Subcutaneous abdominal adipose tissue (tissue), 5 donors: ENCODE data around the gene RRAD.
A peak's percentile ranks its signal among the peaks of the same experiment; 100 is the strongest.

Source experiments
- H3K27ac ChIP-seq: one replicate; pipeline ENCODE4 v1.7.0; 2013; ENCODE audit warnings: low read depth, mild to moderate bottlenecking, inconsistent platforms, low read length, moderate library complexity
- H3K27me3 ChIP-seq, 5 donors: one replicate each; pipeline ENCODE4 v1.7.0; 2013; ENCODE audit warnings: low read length in 5 of 5, inconsistent platforms in 1 of 5; ENCODE audit not compliant: control insufficient read depth in 5 of 5, insufficient read depth in 4 of 5
- H3K36me3 ChIP-seq, 5 donors: one replicate each; pipeline ENCODE4 v1.7.0; 2013; ENCODE audit warnings: low read length in 5 of 5; ENCODE audit not compliant: control insufficient read depth in 5 of 5, insufficient read depth in 5 of 5
- H3K4me1 ChIP-seq, 5 donors: one replicate each; pipeline ENCODE4 v1.7.0; 2013; ENCODE audit warnings: low read length in 5 of 5, mild to moderate bottlenecking in 3 of 5, moderate library complexity in 1 of 5; ENCODE audit not compliant: control insufficient read depth in 5 of 5, insufficient read depth in 5 of 5
- H3K4me3 ChIP-seq, 5 donors: one replicate each; pipeline ENCODE4 v1.7.0; 2013; ENCODE audit warnings: low read length in 5 of 5, low read depth in 1 of 5
- H3K9ac ChIP-seq, 5 donors: one replicate each; pipeline ENCODE4 v1.7.0; 2013; ENCODE audit warnings: low read length in 5 of 5, mild to moderate bottlenecking in 4 of 5, moderate library complexity in 3 of 5
- H3K9me3 ChIP-seq, 5 donors: one replicate each; pipeline ENCODE4 v1.7.0; 2013; ENCODE audit warnings: low read length in 5 of 5; ENCODE audit not compliant: control insufficient read depth in 5 of 5
- donor health status: healthy.
- donor health status: healthy.
- donor health status: healthy.
- donor health status: healthy.
- donor health status: healthy.

Gene RRAD

DNA sequence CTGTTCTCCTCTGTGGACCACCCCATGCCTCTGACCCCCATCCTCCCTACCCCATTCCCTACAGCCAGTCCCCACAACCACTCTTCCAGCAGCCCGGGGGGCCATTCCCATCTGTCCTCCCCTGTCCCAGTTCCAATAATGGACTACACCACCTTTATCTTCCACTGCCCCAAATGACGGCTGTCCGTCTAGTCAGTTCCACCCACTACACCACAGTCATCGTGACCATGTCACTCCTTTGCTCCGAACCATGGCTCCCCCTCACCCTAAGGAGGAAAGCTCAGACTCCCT, 29.7 kb downstream of the RRAD start:
- Histone ChIP-seq H3K9me3 (no peaks in the 10 kb centered on the region), H3K4me3 (no peak overlapping the region), H3K4me1 (peaks cover 3 to 20% (median 12%) of the 10 kb centered on the region in 5 donors), H3K27ac (no peak overlapping the region), H3K27me3 (no peaks in the 10 kb centered on the region), H3K36me3 (peaks cover 0 to 9% (median 4%) of the 10 kb centered on the region in 5 donors), H3K9ac (peak overlapping the region in 1 of 5 donors; percentile 1)

DNA sequence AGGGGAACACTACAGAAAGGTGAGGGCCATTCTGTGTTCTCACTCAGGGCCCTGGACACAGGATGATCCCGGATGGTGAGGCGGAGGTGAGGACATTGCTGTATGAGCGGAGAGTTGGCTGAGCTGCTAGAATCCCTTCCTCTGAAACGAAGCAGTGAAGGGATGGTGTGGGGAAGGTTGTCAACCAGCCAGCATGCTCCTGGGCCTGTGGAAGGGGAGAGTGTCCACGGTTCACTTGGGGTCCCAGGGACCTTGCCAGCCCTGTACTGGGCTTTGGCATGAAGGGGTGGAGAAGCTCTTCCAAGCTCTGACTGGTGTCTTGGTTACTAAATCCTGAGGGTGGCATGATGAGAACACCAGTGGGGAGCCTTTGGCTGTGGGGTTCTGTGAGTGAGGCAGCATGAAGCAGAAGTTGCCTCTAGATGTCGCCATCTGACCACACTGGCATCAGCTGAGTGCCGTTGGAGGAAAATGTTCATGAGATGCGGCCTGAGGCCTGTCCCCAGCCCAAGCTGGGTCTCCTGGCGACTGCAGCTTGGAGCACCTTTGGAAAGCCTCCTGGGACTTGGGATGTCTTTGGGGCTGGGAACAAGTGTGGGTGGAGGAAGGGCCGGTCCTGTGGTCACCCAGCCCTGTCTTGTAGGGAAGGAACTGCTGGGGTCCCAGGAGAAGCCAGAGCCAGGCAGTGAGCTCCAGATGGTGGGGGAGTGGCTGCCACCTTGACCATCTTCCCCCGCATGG, 30.2 kb downstream of the RRAD start:
- Histone ChIP-seq H3K4me3 (no peak overlapping the region), H3K4me1 (peaks cover 3 to 16% (median 9%) of the 10 kb centered on the region in 5 donors), H3K9me3 (no peaks in the 10 kb centered on the region), H3K27me3 (no peaks in the 10 kb centered on the region), H3K36me3 (peaks cover 0 to 9% (median 4%) of the 10 kb centered on the region in 5 donors), H3K9ac (no peak overlapping the region), H3K27ac (no peak overlapping the region)

DNA sequence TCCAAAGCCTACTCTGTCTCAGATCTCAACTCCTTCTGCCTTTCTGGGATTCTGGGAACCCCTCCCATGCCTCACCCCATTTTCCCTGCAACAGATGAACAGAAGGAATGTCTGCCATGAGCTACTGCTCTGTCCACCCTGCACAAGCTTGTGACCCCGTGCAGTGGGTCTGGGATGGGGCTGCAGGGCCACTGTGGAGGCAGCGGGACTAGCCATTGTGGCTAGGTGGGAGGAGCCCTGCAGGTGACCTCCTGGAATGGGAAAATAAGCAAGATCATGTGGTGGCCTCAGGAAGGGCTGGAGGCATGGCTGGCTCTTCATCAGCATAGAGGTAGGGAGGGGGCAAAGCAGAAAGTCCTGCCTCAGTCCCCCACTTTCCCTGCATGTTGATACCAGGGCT, 31.3 kb downstream of the RRAD start:
- Histone ChIP-seq H3K36me3 (peaks cover 0 to 9% (median 4%) of the 10 kb centered on the region in 5 donors), H3K4me3 (no peak overlapping the region), H3K27ac (no peak overlapping the region), H3K9ac (no peak overlapping the region), H3K9me3 (no peaks in the 10 kb centered on the region), H3K27me3 (no peaks in the 10 kb centered on the region), H3K4me1 (peaks cover 0 to 5% (median 0%) of the 10 kb centered on the region in 5 donors)

DNA sequence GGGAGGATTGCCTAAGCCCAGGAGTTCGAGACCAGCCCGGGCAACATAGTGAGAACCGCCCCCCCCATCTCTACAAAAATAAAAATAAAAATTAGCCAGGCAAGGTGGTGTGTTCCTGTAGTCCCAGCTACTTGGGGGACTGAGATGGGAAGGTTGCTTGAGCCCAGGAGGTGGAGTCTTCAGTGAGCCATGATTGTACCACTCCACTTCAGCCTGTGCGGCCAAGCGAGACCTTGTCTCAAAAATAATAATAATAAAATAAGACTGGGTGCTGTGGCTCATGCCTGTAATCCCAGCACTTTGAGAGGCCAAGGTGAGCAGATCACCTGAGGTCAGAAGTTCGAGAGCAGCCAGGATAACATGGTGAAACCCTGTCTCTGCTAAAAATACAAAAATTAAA, 33.5 kb downstream of the RRAD start:
- H3K4me1 ChIP-seq, result peaks cover 0 to 6% (median under 1%) of the 10 kb centered on the region in 5 donors
- peaks cover 4 to 12% (median 8%) of the 10 kb centered on the region in 5 donors for H3K36me3 ChIP-seq
- H3K27ac ChIP-seq, result no peak overlapping the region
- H3K9ac ChIP-seq, result no peak overlapping the region
- H3K4me3 ChIP-seq, result no peak overlapping the region
- no peaks in the 10 kb centered on the region for H3K27me3 ChIP-seq
- no peaks in the 10 kb centered on the region for H3K9me3 ChIP-seq

DNA sequence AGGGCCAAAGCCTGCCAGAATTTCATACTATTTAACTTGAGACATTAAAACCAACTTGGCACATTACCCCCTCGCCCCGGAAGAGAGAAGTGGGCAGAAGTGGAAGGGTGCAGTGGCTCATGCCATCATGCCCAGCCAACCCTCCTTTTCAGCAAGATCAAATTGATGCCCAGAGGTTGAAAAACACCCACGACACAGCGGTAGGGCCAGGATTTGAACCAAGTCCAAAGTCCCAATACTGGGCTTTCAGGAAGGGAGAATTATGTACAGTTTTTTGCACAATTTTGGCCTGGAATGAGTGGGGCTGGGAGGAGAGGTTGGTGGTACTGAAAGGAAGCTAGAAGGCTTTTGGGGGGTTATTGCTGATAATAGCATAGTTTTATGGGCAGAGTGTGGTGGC, 34.0 kb downstream of the RRAD start:
- H3K9me3 ChIP-seq, result no peaks in the 10 kb centered on the region
- H3K4me1 ChIP-seq, result peaks cover 0 to 10% (median 3%) of the 10 kb centered on the region in 5 donors
- H3K27ac ChIP-seq, result no peak overlapping the region
- H3K9ac ChIP-seq, result no peak overlapping the region
- H3K4me3 ChIP-seq, result no peak overlapping the region
- no peaks in the 10 kb centered on the region for H3K27me3 ChIP-seq
- H3K36me3 ChIP-seq, result peaks cover 8 to 16% (median 13%) of the 10 kb centered on the region in 5 donors

DNA sequence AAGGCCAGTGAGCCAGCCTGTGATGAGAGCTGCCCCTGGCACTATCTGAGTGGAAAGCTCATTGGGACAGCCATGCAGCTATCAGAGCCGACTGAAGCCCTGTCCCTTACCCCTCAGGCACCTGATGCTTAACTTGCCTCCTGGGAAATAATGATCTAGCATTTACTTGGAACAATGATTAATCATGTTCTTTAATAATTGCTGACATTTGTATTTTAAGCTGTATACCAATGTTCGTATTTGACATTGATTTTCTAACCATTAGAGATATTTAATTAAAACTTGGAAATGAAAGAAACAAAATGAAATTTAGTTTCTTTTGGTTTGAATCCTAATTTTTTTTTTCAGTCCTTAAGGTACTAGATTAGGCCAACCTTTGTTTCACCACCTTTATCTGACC, 34.5 kb downstream of the RRAD start:
- Histone ChIP-seq H3K27ac (no peak overlapping the region), H3K9ac (peak overlapping the region in 1 of 5 donors; percentile 42), H3K36me3 (peaks cover 9 to 18% (median 9%) of the 10 kb centered on the region in 5 donors), H3K27me3 (no peaks in the 10 kb centered on the region), H3K4me1 (peaks cover 0 to 11% (median 5%) of the 10 kb centered on the region in 5 donors), H3K9me3 (no peaks in the 10 kb centered on the region), H3K4me3 (no peak overlapping the region)

DNA sequence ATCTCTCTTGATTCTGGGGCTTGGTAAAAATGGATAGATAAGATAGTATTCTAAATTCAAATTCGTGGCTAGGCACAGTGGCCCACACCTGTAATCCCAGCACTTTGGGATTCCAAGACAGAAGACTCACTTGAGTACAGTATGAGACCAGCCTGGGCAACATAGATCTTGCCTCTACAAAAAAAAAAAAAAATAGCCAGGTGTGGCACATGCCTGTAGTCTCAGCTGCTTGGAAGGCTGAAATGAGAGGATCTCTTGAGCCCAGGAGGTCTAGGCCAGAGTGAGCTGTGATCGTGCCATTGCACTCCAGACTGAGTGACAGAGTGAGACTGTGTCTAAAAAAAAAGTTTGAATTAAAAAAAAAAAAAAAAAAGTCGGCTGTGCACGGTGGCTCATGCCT, 35.7 kb downstream of the RRAD start:
- Histone ChIP-seq H3K9me3 (no peaks in the 10 kb centered on the region), H3K36me3 (peaks cover 9 to 30% (median 21%) of the 10 kb centered on the region in 5 donors), H3K4me3 (no peak overlapping the region), H3K27me3 (no peaks in the 10 kb centered on the region), H3K4me1 (peaks cover 0 to 23% (median 5%) of the 10 kb centered on the region in 5 donors), H3K27ac (no peak overlapping the region), H3K9ac (no peak overlapping the region)

DNA sequence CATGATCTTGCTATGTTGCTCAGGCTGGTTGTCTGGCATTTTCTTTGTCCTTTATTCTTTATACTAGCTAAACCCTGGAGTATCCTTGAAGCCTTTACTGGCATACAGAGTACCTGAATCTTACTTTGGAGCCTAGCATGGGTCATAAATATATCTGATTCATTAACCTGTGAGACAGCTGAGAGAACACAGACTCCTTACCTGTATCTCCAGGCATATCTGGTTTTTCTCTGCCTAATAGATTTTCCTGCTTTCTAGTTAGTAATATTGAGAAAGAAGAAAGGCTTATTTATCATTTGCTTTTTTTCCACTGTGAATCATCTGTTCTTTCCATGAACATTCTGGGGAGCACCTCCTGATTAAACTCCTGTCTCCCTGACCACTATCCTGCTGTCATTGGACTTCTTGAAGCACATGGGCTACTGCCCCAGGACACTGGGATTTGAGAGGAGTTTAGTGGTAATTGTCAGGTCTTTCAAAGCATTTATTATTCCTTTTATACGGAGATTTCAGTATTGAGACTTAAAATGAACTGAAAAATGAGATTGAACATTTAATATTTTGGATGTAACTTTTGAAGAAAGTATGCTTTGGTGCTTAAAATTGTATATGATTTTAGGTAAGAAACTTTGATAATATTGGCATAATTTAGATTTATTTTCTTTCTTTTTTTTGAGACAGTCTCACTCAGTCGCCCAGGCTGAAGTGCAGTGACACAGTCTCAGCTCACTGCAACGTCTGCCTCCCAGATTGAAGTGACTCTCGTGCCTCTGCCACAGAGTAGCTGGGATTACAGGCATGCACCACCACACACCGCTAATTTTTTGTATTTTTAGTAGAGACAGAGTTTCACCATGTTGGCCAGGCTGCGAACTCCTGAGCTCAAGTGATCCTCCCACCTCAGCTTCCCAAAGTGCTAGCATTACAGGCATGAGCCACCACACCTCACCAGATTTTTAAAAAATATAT, 36.4 kb downstream of the RRAD start:
- Histone ChIP-seq H3K36me3 (peaks cover 9 to 32% (median 24%) of the 10 kb centered on the region in 5 donors), H3K4me1 (peaks cover 0 to 24% (median 5%) of the 10 kb centered on the region in 5 donors), H3K9ac (peak overlapping the region in 1 of 5 donors; percentile 39), H3K27me3 (no peaks in the 10 kb centered on the region), H3K9me3 (no peaks in the 10 kb centered on the region), H3K27ac (no peak overlapping the region), H3K4me3 (no peak overlapping the region)

DNA sequence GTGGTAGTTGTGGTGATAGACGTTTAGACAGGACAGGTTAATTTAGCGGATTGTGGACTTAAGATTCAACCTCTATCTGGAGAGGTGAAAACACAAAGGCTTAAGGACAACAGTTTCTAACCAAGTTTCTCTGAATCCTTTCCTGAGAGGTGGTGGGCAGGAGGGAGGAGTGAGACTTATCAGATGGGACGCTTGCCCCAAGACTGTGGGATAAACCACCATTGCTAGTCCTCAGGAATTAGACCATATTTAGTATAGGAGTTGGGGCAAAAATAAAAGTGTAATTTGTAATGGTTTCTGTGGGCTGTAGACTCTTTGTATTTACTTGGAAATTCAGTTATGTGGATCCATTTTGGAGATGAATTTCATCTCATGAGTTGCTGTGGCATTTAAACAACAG, 38.4 kb downstream of the RRAD start:
- peaks cover 9 to 28% (median 24%) of the 10 kb centered on the region in 5 donors for H3K36me3 ChIP-seq
- H3K4me3 ChIP-seq, result no peak overlapping the region
- peak overlapping the region in 2 of 5 donors; percentile 3 to 22 for H3K9ac ChIP-seq
- no peak overlapping the region for H3K27ac ChIP-seq
- H3K4me1 ChIP-seq, result peaks cover 0 to 34% (median 8%) of the 10 kb centered on the region in 5 donors
- no peaks in the 10 kb centered on the region for H3K27me3 ChIP-seq
- H3K9me3 ChIP-seq, result no peaks in the 10 kb centered on the region

DNA sequence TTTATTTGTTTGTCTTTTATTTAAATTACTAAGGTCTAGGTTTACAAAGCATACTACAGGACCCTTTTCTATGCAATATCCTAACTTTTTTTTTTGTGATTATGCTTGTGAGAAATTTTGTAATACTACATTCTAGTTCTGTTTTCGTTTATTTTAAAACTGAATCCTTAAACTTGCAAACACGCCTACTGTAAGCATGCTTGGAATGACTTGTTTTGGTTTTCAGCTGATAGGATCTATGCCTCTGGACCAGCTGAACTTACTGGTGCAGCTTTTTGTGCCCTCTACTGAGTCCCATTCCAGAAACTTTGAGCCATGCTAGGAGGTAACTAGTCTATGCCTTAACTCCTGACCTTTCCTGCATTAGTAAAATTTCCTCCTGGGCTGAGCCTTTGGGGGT, 39.0 kb downstream of the RRAD start:
- Histone ChIP-seq H3K4me3 (no peak overlapping the region), H3K9me3 (no peaks in the 10 kb centered on the region), H3K27ac (no peak overlapping the region), H3K36me3 (peaks cover 9 to 27% (median 24%) of the 10 kb centered on the region in 5 donors), H3K9ac (peak overlapping the region in 1 of 5 donors; percentile 17), H3K27me3 (no peaks in the 10 kb centered on the region), H3K4me1 (peaks cover 0 to 39% (median 9%) of the 10 kb centered on the region in 5 donors)
